Measurements from ENCODE around the gene TBX18. TPM values are rescaled to one million over a fixed set of nuclear protein-coding genes. Genes with fewer than 3 reads are reported as not detected.

Gene TBX18
- total RNA-seq, 1 experiment from 2014 or later, result not detected

DNA sequence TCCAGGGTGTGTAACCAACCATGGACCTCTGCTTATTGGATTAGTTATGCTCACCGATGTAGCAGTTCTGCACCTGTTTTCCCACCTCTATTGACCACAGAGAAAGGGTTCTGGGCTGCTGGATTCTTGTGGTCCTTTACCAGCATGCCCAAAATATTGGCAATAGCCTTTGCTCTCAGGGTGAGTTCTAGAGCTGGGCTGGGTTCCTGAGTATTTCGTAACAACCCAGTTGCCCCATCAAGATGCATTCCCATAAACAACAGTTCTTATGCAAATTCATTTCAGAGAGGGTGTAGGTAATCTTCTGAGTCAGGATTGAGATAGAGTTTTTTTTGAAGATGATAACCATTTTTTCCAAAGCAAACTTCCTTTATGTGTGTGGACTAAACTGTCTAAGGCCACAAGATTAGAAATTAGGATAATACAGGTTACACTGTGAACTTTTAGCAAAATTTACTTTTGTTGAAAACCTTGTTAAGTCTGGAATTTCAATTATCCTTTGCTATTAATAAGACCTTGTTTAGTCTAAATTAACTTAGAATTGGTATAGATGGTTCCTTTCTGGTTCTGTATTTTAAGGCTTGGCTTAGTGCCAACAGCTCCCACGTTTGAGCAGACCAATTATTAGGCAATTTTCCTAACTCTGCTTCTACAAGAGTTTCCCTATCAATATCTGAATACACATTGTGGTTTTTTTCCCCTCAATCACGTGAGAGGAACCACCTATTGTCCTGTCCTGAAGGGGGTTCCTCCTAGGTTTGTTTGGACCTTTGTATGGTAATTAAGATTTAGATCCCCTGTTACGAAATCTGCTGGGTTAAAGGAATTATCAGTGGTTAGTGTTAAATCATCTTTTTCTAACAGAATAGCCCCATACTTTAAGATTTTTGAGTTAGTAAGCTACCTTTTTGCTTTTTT is 46.1 kb downstream of the TBX18 start:
- H3K27ac Mint-ChIP-seq (ENCODE audit: unreplicated experiment), result no peak overlapping the region
- no peaks in the 10 kb centered on the region for H3K4me1 Mint-ChIP-seq (ENCODE audit: low read depth, unreplicated experiment)
- Histone ChIP-seq H3K4me3 (ENCODE audit: low read depth, low read length) (no peak overlapping the region), H3K27me3 (replicated peaks; ENCODE audit: control insufficient read depth, insufficient read depth, low read length) (no peaks in the 10 kb centered on the region), H3K4me1 (no peaks in the 10 kb centered on the region), H3K36me3 (ENCODE audit: control insufficient read depth, insufficient read depth, low read length) (no peaks in the 10 kb centered on the region), H3K9me3 (no peaks in the 10 kb centered on the region)
- BruUV-seq (replicated peaks), result no TSS peak
- no peaks in the 10 kb centered on the region for H3K27me3 Mint-ChIP-seq (ENCODE audit: insufficient read depth, unreplicated experiment)
- no peak overlapping the region for H3K4me3 Mint-ChIP-seq (ENCODE audit: unreplicated experiment)
- no peaks in the 10 kb centered on the region for H3K9me3 Mint-ChIP-seq (ENCODE audit: unreplicated experiment)
- ChIA-PET POLR2A (no interaction called here), CTCF (no interaction called here)
- TF ChIP-seq, protein P1, sequence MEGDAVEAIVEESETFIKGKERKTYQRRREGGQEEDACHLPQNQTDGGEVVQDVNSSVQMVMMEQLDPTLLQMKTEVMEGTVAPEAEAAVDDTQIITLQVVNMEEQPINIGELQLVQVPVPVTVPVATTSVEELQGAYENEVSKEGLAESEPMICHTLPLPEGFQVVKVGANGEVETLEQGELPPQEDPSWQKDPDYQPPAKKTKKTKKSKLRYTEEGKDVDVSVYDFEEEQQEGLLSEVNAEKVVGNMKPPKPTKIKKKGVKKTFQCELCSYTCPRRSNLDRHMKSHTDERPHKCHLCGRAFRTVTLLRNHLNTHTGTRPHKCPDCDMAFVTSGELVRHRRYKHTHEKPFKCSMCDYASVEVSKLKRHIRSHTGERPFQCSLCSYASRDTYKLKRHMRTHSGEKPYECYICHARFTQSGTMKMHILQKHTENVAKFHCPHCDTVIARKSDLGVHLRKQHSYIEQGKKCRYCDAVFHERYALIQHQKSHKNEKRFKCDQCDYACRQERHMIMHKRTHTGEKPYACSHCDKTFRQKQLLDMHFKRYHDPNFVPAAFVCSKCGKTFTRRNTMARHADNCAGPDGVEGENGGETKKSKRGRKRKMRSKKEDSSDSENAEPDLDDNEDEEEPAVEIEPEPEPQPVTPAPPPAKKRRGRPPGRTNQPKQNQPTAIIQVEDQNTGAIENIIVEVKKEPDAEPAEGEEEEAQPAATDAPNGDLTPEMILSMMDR (IDR thresholded peaks at IDR 0.05; ENCODE audit: insufficient read depth in 1 of 2, low read depth in 1 of 2, low read length in 1 of 2, severe bottlenecking in 1 of 2, unreplicated experiment in 1 of 2), result no peak
- no peaks in the 10 kb centered on the region for H3K36me3 Mint-ChIP-seq (ENCODE audit: insufficient read depth, unreplicated experiment)
- intact Hi-C loops (cut with micrococcal nuclease; ENCODE audit: unreplicated experiment), result no loop called here
- no peak for DNase-seq

DNA sequence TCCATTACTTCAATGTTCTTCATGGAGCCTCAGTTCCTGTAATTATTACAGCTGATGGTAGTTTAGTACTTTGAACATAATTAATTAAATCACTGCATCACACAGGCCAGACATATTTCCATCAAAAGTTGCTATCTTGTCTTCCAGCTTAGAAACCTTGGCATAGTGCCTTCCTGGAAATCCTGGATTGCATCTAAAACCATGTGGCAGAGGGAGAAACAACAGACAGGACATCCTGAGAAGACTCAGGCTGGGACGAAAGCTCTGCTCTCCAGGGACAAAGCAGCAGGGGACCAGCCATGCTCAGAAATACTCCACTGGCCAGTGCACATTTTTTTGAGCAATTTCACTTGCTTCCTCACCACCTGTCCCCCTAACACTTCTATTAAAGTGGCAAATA is 55.3 kb downstream of the TBX18 start:
- Histone ChIP-seq H3K36me3 (ENCODE audit: control insufficient read depth, insufficient read depth, low read length) (no peaks in the 10 kb centered on the region), H3K9me3 (no peaks in the 10 kb centered on the region), H3K4me3 (ENCODE audit: low read depth, low read length) (no peak overlapping the region), H3K4me1 (no peaks in the 10 kb centered on the region), H3K27me3 (replicated peaks; ENCODE audit: control insufficient read depth, insufficient read depth, low read length) (no peaks in the 10 kb centered on the region)
- no peak overlapping the region for H3K4me3 Mint-ChIP-seq (ENCODE audit: unreplicated experiment)
- H3K4me1 Mint-ChIP-seq (ENCODE audit: low read depth, unreplicated experiment), result no peaks in the 10 kb centered on the region
- no peaks in the 10 kb centered on the region for H3K27me3 Mint-ChIP-seq (ENCODE audit: insufficient read depth, unreplicated experiment)
- H3K27ac Mint-ChIP-seq (ENCODE audit: unreplicated experiment), result no peak overlapping the region
- intact Hi-C loops (cut with micrococcal nuclease; ENCODE audit: unreplicated experiment), result no loop called here
- BruUV-seq (replicated peaks), result no TSS peak
- ChIA-PET CTCF (no interaction called here), POLR2A (no interaction called here)
- no peaks in the 10 kb centered on the region for H3K36me3 Mint-ChIP-seq (ENCODE audit: insufficient read depth, unreplicated experiment)
- no peaks in the 10 kb centered on the region for H3K9me3 Mint-ChIP-seq (ENCODE audit: unreplicated experiment)
- TF ChIP-seq, protein P1 (IDR thresholded peaks at IDR 0.05; ENCODE audit: insufficient read depth in 1 of 2, low read depth in 1 of 2, low read length in 1 of 2, severe bottlenecking in 1 of 2, unreplicated experiment in 1 of 2), result no peak
- DNase-seq, result no peak

DNA sequence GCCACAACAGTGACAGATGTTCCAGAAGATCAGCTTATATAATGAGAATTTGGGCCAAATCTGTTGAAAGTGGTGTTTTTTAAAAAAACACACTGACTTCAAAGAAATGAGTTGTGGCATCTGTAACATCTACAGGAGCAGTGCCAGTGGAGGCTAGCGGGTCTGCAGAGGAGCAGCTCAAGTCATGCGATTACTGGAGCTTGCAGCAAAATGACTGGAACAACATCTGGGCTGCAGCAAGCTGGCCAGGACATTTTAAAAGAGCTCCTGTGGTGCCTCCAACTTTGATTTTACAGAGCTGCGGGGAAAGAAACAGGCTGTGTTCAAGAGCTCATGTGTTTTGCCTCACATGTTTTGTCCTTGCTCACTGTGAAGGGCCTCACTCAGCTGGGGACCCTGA is 57.2 kb downstream of the TBX18 start:
- no peaks in the 10 kb centered on the region for H3K9me3 Mint-ChIP-seq (ENCODE audit: unreplicated experiment)
- intact Hi-C loops (cut with micrococcal nuclease; ENCODE audit: unreplicated experiment), result no loop called here
- TF ChIP-seq, protein P1 (IDR thresholded peaks at IDR 0.05; ENCODE audit: insufficient read depth in 1 of 2, low read depth in 1 of 2, low read length in 1 of 2, severe bottlenecking in 1 of 2, unreplicated experiment in 1 of 2), result no peak
- Histone ChIP-seq H3K9me3 (no peaks in the 10 kb centered on the region), H3K36me3 (ENCODE audit: control insufficient read depth, insufficient read depth, low read length) (no peaks in the 10 kb centered on the region), H3K27me3 (replicated peaks; ENCODE audit: control insufficient read depth, insufficient read depth, low read length) (no peaks in the 10 kb centered on the region), H3K4me3 (ENCODE audit: low read depth, low read length) (no peak overlapping the region), H3K4me1 (no peaks in the 10 kb centered on the region)
- H3K36me3 Mint-ChIP-seq (ENCODE audit: insufficient read depth, unreplicated experiment), result no peaks in the 10 kb centered on the region
- BruUV-seq (replicated peaks), result no TSS peak
- no peaks in the 10 kb centered on the region for H3K4me1 Mint-ChIP-seq (ENCODE audit: low read depth, unreplicated experiment)
- CTCF ChIA-PET, result no interaction called here
- no peak overlapping the region for H3K4me3 Mint-ChIP-seq (ENCODE audit: unreplicated experiment)
- peaks cover under 1% of the 10 kb centered on the region for H3K27me3 Mint-ChIP-seq (ENCODE audit: insufficient read depth, unreplicated experiment)
- POLR2A ChIA-PET, result no interaction called here
- no peak for DNase-seq
- no peak overlapping the region for H3K27ac Mint-ChIP-seq (ENCODE audit: unreplicated experiment)
